Measurements from ENCODE around the gene KIRREL1.

The KIRREL1 gene

GRCh38 chr1:157969697-157970485, 23.6 kb upstream of the KIRREL1 start:
- in situ Hi-C loops (cut with HindIII; ENCODE audit: low sequenced_read_pairs), result loop anchor here (5.0 kb wide), 1 partner anchor 32 kb away; no protein-coding TSS in a partner anchor

DNA sequence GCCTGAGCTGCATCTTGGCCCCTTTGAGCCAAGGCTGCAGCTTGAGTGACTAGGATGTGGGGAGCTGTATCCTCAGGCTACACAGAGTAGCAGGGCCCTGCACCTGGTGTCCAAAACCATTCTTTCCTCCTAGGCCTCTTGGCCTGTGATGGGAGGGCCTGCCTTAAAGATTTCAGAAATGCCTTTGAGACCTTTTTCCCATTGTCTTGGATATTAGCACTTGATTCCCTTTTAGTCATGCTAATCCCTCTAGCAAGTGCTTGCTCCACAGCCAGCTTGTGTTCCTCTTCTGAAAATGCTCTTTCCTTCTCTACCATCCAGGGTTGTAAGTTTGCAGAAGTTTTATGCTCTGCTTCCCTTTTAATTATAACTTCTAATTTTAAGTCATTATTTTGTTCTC, 21.7 kb upstream of the KIRREL1 start:
- in situ Hi-C loops (cut with HindIII; ENCODE audit: low sequenced_read_pairs), result no loop called here

DNA sequence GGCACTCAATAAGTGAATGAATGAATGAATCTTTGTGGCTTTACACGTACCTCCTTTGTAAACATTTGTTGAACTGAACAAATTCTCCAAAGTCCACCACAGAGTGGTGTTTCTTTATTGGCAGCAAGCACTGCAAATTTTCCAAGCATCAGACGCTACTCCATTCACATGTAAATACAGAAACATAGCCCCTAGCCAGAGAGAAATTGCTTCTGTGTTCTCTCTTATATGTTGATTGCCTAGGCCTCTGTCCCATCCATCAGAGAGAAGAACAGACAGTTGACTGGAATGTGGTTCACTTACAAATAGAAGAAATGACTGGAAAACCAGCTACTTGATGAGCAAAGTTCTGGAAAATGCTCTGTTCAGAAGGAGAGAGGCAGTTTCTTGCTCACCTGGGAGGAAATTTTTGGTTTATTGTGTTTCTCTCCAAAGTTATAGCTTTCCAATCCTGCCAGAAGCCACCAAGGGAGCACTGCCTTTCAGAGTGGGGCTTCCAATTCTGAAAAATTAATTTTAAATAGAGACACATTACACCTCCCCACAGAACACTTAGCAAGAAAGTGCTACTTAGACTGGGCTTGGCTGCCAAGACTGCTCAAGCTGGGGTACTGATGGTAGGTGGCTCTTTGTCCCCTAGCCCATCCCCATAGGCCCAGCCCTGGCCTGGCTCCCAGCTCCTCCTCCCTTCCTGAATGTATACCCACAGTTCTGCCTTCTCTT, 18.1 kb upstream of the KIRREL1 start:
- in situ Hi-C loops (cut with HindIII; ENCODE audit: low sequenced_read_pairs), result no loop called here

- in situ Hi-C loops (cut with HindIII; ENCODE audit: low sequenced_read_pairs), result no loop called here
Observed at GRCh38 chr1:157976888-157977287, 16.6 kb upstream of the KIRREL1 start.

DNA sequence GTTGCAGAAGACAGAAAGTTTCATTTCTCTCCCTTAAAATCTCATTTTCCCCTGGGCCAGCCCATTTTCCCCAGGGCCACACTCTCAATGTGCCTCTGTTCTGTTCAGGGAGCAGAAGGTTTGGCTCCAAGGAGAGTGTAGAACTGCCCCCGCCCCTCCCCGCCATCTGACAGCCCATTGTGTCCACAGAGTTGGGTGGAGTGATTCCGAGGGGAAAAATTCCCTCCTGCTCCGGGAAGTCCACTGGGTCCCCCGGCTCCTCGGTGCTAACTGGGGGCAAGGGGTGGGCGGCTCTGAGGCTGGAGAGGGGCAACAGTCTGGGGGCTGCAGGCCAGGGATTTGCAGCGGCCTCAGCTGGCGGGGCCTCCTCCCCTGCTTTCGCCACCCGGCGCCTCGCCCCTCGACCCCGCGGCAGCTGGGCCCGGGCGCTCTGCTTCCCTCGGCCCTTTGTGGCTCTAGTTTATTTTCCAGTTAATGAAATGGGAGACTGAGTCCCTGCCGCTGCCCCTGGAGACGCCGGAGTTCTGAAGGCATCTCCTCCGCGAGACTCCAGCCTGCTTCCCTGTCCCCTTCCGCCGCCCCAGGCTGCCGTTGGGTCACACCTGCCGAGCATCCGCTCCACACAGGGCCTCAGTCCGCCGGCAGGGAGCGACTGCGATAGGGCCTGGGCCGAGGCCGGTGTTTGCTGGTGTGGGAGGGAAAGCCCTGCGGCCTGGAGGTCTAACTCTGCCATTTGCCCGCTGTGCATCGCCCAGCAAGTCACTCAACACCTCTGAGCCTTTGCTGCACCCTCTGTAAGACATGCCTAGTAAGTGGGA, 14.7 kb upstream of the KIRREL1 start:
- in situ Hi-C loops (cut with HindIII; ENCODE audit: low sequenced_read_pairs), result no loop called here

GRCh38 chr1:157982136-157982535, 11.3 kb upstream of the KIRREL1 start:
- in situ Hi-C loops (cut with HindIII; ENCODE audit: low sequenced_read_pairs), result no loop called here

- in situ Hi-C loops (cut with HindIII; ENCODE audit: low sequenced_read_pairs), result no loop called here
Observed at GRCh38 chr1:157983787-157984186, 9.7 kb upstream of the KIRREL1 start.

- in situ Hi-C loops (cut with HindIII; ENCODE audit: low sequenced_read_pairs), result no loop called here
Observed at GRCh38 chr1:157984469-157984868, 9.0 kb upstream of the KIRREL1 start.

GRCh38 chr1:157985473-157985872, 8.0 kb upstream of the KIRREL1 start:
- in situ Hi-C loops (cut with HindIII; ENCODE audit: low sequenced_read_pairs), result no loop called here

DNA sequence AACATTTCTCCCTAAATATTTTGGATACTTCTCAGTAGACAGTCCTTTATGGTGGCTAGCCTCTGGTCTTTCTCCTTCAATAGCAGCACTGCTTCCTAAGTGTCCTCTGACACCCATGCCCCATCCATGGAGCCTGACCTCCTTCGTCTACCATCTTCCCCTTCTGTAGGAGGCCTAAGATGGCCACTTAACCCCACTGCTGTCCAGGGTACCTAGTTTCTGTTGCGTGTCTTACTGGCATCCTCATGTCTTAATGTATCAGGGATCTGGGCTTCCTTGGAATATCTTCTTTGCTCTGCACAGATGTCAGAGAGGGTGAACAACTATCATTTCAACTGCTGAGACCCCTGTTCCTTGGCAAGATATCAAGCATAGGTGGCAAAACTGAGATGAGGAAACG, 5.4 kb upstream of the KIRREL1 start:
- in situ Hi-C loops (cut with HindIII; ENCODE audit: low sequenced_read_pairs), result no loop called here

- in situ Hi-C loops (cut with HindIII; ENCODE audit: low sequenced_read_pairs), result no loop called here
Observed at GRCh38 chr1:157992031-157992832, 1.2 kb upstream of the KIRREL1 start.

GRCh38 chr1:157992833-157993146, 655 bp upstream of the KIRREL1 start:
- in situ Hi-C loops (cut with HindIII; ENCODE audit: low sequenced_read_pairs), result no loop called here

DNA sequence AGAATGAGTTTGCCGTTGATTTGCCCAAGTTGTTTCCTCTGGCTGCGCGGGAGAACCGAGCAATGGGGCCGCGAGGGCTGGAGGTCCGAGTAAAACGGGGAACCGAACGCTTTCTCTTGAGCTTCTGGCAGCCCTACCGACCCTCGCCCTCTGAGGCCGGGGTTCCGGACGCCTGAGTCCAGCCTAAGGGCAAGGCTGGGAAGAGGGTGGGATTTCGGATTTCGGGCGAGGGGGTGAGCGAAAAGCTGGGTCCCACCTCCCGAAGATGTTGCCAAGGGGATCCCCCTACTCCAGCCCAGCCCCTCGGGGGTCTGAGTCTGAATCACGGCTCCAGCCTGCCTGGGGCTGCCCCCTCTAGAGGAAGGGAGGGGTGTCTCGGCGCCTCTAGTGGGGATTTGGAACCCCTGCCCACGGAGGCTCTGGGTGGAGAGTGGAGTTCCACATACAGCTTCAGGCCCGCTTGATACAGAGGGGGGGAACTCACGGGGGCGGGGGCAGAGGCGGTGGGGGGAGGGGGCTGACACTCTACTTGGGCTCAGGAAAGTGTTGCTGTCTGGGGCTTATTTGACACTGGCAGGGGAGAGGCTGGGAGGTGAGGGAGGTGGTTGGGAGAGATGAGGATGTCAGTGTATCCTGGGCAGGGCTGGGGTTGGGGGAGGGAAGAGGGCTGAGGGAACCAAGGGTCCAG, 617 bp downstream of the KIRREL1 start:
- in situ Hi-C loops (cut with HindIII; ENCODE audit: low sequenced_read_pairs), result no loop called here

- in situ Hi-C loops (cut with HindIII; ENCODE audit: low sequenced_read_pairs), result loop anchor here (5.0 kb wide), 1 partner anchor 62 kb away; no protein-coding TSS in a partner anchor
Observed at GRCh38 chr1:157994704-157995582, 1.5 kb downstream of the KIRREL1 start.

DNA sequence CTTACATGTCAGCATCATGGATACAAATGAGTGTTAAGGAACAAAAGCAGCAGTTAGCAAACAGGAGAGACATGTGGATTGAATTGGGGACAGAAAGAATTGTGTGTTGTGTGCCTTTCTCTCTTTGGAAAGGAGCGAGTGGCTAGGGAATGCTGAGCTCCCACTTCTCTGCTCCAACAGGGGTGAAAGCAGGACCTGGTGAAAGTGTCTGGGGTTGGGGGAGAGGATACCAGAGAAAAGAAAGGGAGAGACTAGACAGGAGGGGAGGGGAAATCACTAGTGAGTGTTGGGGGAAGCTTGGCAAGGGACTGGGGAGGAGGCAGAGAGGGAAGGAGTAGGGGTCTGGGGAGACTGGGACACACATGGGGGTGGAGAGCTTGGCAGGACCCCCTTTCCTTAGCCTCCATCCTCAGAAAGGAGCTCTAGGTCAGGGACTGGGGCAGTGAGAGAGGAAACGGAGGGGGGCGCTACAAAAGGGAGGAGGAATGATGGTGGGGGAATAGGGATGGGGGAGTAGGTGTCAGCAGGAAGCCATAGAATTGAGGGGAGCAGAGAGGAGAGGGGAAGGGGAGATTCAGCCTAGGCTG, 2.2 kb downstream of the KIRREL1 start:
- in situ Hi-C loops (cut with HindIII; ENCODE audit: low sequenced_read_pairs), result loop anchor here (5.0 kb wide), 1 partner anchor 62 kb away; no protein-coding TSS in a partner anchor

GRCh38 chr1:157996433-157996832, 3.0 kb downstream of the KIRREL1 start:
- in situ Hi-C loops (cut with HindIII; ENCODE audit: low sequenced_read_pairs), result loop anchor here (5.0 kb wide), 1 partner anchor 61 kb away; no protein-coding TSS in a partner anchor

- in situ Hi-C loops (cut with HindIII; ENCODE audit: low sequenced_read_pairs), result loop anchor here (5.0 kb wide), 1 partner anchor 33 kb away; no protein-coding TSS in a partner anchor
Observed at GRCh38 chr1:158000507-158000906, 7.1 kb downstream of the KIRREL1 start.

DNA sequence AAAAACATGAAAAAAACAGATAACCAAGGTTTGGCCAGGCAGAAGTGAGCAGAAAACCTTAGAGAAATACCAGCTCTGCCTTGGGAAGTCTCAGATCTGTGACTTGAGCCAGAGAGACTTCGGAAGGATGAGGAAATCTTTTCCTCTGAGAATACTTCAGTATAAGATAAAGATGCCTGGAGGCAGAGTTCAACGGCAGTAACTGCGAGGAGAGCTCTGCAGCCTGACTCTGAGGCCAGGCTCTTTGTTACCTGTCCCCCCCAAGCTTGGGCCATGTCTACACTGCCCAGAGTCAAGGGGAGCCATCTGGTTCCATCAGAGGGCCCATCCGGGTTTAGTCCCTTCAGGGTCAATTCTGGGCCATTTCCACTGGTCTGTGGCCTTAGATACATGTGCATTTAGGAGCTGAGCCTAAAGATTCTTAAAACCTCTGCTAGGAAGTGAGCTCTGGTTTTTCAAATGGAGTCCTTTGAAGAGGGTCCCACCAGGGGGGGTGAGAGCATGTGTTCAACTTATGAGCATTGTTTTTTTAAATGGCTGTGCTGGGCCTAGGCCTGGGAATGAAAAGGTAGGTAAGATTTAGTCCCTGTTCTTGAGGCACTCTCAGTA, 8.7 kb downstream of the KIRREL1 start:
- in situ Hi-C loops (cut with HindIII; ENCODE audit: low sequenced_read_pairs), result loop anchor here (5.0 kb wide), 1 partner anchor 35 kb away; no protein-coding TSS in a partner anchor

All from endothelial cell of hepatic sinusoid (primary cell).